Uterus (tissue), 2 donors: ENCODE measurements around the gene LACTB.

Experiments used
- POLR2A ChIP-seq, 2 donors: fragments of 450-650 bp; IDR thresholded peaks; one replicate each; pipeline ENCODE4 v1.6.1; 2016; ENCODE audit warnings: antibody characterized with exemption in 2 of 2, mild to moderate bottlenecking in 1 of 2, moderate library complexity in 1 of 2
- TF ChIP-seq, protein P1 (sequence below), 4 experiments: fragments of 200-600 bp in 2 of 4; fragments of 450-650 bp in 2 of 4; sonication (generic) in 2 of 4; IDR thresholded peaks; one replicate each; pipeline ENCODE4 v1.5.1; 2016 to 2019; ENCODE audit warnings: antibody characterized with exemption in 4 of 4, mild to moderate bottlenecking in 2 of 4, moderate library complexity in 1 of 4

DNA sequence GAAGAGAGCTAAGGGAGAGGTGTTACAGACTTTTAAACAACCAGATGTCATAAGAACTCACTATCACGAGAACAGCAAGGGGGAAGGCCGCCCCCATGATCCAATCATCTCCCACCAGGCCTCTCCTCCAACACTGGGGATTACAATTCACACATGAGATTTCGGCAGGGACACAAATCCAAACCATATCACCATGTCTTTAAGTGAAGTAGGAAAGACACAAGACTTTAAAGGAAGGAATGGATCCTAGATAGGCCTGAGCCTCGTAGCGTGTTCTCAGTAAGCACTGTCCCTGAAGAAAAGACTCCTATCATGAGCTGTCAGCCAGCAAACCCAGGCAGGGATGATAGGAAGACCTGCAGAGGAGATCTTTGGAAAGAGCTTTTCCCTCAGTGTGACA lies 50.7 kb downstream of the LACTB start:
- no peak for TF ChIP-seq POLR2A (IDR thresholded peaks at IDR 0.05)
- TF ChIP-seq, protein P1, sequence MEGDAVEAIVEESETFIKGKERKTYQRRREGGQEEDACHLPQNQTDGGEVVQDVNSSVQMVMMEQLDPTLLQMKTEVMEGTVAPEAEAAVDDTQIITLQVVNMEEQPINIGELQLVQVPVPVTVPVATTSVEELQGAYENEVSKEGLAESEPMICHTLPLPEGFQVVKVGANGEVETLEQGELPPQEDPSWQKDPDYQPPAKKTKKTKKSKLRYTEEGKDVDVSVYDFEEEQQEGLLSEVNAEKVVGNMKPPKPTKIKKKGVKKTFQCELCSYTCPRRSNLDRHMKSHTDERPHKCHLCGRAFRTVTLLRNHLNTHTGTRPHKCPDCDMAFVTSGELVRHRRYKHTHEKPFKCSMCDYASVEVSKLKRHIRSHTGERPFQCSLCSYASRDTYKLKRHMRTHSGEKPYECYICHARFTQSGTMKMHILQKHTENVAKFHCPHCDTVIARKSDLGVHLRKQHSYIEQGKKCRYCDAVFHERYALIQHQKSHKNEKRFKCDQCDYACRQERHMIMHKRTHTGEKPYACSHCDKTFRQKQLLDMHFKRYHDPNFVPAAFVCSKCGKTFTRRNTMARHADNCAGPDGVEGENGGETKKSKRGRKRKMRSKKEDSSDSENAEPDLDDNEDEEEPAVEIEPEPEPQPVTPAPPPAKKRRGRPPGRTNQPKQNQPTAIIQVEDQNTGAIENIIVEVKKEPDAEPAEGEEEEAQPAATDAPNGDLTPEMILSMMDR (IDR thresholded peaks at IDR 0.05), result no peak
